Measurements from ENCODE around the gene GPR3. TPM values are rescaled to one million over a fixed set of nuclear protein-coding genes. Genes with fewer than 3 reads are reported as not detected.

Gene GPR3
- total and polyA plus RNA-seq, 2 donors (not counting 3 experiments of a cell fraction or from before 2014, with no cell fraction given), result 1.8 TPM

GRCh38 chr1:27383039-27383605 is 9.3 kb upstream of the GPR3 start, which contains the start of gene CD164L2:
Gene CD164L2, minus strand, starts transcription at chr1:27383333. Its CDS starts 94 bp downstream, at chr1:27383239.
- Histone ChIP-seq H3K4me2 (ENCODE audit: insufficient read depth, low read length) (no peak within 1 kb of the TSS), H3K9ac (replicated peaks; ENCODE audit: extremely low read depth, insufficient read depth, low read length) (no peak within 1 kb of the TSS), H4K20me1 (replicated peaks; ENCODE audit: control insufficient read depth, extremely low read depth, insufficient read depth, low read length) (no peaks in the 10 kb centered on the region), H3K9me3 (replicated peaks; ENCODE audit: control insufficient read depth, insufficient read depth, low read length) (no peaks in the 10 kb centered on the region), H3K9me1 (replicated peaks; ENCODE audit: control insufficient read depth, extremely low read depth, insufficient read depth, low read length) (no peaks in the 10 kb centered on the region), H3K36me3 (ENCODE audit: control insufficient read depth in 2 of 2, extremely low read depth in 1 of 2, insufficient read depth in 2 of 2, low read length in 2 of 2) (no peaks in the 10 kb centered on the region), H3K4me1 (ENCODE audit: control insufficient read depth, extremely low read depth, insufficient read depth, low read length) (no peaks in the 10 kb centered on the region), H3K79me2 (ENCODE audit: control insufficient read depth, insufficient read depth, low read length) (no peaks in the 10 kb centered on the region), H3K27ac (ENCODE audit: insufficient read depth, low read depth, low read length) (no peak within 1 kb of the TSS), H2AFZ (ENCODE audit: low read depth, low read length) (no peak within 1 kb of the TSS), H3K4me3 (replicated peaks in 1 of 3; ENCODE audit: insufficient read depth in 1 of 3, low read depth in 1 of 3, low read length in 3 of 3) (no peak within 1 kb of the TSS), H3K27me3 (ENCODE audit: control insufficient read depth in 2 of 2, insufficient read depth in 2 of 2, low read length in 2 of 2) (peaks cover 0 to 3% of the 10 kb centered on the region in 2 experiments)
- FAIRE-seq (no peak), DNase-seq (ENCODE audit: low read depth, low spot score) (no peak)
- POLR2A ChIA-PET, result no interaction called here
- intact Hi-C loops (cut with micrococcal nuclease) (no loop called here), dilution Hi-C loops (cut with MboI; ENCODE audit: extremely low pct_ligation_motif_present, low sequenced_read_pairs) (no loop called here)
- TF ChIP-seq MAX (IDR thresholded peaks at IDR 0.05; ENCODE audit: insufficient read depth, insufficient read length) (no peak), POLR2A (IDR thresholded peaks at IDR 0.05; ENCODE audit: low read depth, low read length) (no peak), CTCF (IDR thresholded peaks at IDR 0.05; ENCODE audit: extremely low read depth in 1 of 2, insufficient read depth in 1 of 2, low read depth in 1 of 2, low read length in 2 of 2) (no peak), FOS (IDR thresholded peaks at IDR 0.05; ENCODE audit: borderline replicate concordance, insufficient read depth, low read length) (no peak), GATA2 (IDR thresholded peaks at IDR 0.05; ENCODE audit: insufficient read depth, insufficient read length, low read depth, low read length) (no peak), POLR2AphosphoS5 (IDR thresholded peaks at IDR 0.05; ENCODE audit: insufficient read depth, low read depth, low read length) (no peak), MYC (IDR thresholded peaks at IDR 0.05; ENCODE audit: low read depth, low read length) (no peak)
- CTCF ChIA-PET, result interaction anchor here (0.7 to 3.2 kb wide), 10 partner anchors 8 to 223 kb away, joined by 3 to 17 read pairs (median 4); partner anchors contain the start of genes MAP3K6, TMEM222 and WASF2
- no TSS peak for BruUV-seq (replicated peaks)
